ENCODE measurements around the gene RGPD8. TPM values are rescaled to one million over a fixed set of nuclear protein-coding genes. Genes with fewer than 3 reads are reported as not detected.

RGPD8 gene
- total RNA-seq, 1 donor from 2014 or later: 8.6 TPM

DNA sequence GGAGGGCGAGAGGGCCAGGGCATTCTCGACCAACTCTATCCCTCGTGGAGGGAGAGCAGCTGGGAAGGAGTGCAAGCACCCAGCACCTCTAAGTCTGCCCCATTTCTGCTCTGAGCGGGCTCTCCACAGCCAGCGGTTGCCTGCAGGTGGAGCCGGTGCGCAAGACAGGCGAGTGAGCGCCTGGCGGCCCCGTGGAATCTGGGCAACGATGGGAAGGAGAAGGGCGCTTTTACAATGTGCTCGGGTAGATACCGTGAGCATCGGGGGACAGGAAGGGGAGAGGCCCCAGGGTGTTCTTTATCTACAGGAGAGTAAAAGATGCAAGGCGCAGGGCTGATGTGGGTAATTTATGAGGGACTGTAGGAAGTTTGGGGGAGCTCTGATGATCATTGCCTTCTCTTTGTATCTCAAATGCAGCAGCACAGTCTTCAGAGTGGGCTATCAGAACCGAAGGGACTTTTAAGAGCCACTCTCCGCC is 47.6 kb upstream of the RGPD8 start:
- TF ChIP-seq, protein P1, sequence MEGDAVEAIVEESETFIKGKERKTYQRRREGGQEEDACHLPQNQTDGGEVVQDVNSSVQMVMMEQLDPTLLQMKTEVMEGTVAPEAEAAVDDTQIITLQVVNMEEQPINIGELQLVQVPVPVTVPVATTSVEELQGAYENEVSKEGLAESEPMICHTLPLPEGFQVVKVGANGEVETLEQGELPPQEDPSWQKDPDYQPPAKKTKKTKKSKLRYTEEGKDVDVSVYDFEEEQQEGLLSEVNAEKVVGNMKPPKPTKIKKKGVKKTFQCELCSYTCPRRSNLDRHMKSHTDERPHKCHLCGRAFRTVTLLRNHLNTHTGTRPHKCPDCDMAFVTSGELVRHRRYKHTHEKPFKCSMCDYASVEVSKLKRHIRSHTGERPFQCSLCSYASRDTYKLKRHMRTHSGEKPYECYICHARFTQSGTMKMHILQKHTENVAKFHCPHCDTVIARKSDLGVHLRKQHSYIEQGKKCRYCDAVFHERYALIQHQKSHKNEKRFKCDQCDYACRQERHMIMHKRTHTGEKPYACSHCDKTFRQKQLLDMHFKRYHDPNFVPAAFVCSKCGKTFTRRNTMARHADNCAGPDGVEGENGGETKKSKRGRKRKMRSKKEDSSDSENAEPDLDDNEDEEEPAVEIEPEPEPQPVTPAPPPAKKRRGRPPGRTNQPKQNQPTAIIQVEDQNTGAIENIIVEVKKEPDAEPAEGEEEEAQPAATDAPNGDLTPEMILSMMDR (IDR thresholded peaks at IDR 0.05): peak; percentile 85
- H3K9me3 Mint-ChIP-seq (ENCODE audit: unreplicated experiment): no peaks in the 10 kb centered on the region
- peak overlapping the region; percentile 94 for H3K27ac Mint-ChIP-seq (ENCODE audit: unreplicated experiment)

DNA sequence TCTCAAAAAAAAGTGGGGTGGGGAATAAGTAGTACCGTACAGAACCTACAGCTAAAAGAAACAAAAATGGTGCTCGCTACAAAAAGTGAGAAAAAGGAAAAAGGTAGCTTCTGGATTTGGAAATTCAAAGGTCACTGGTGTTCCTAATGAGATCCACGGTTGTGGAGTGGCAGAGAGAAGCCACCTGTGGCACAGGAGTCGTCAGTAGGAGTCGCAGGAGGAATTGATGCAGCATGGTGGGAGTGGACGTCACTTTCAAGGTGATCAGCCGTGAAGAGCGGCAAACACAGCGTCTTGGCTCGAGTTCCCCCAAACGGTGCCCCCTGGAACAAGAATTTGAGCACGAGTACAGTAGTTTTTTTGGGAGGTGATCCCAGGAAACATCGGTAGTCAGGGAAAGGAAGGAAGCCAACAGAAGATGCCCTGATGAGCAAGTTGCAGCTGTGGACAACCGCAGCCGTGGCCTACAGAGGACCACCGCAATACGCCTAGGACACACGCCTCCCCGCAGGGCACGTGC is 47.1 kb upstream of the RGPD8 start:
- Mint-ChIP-seq H3K4me1 (ENCODE audit: unreplicated experiment) (peaks cover 22% of the 10 kb centered on the region), H3K9me3 (ENCODE audit: unreplicated experiment) (no peaks in the 10 kb centered on the region), H3K4me3 (ENCODE audit: unreplicated experiment) (peak overlapping the region; percentile 91), H3K27me3 (ENCODE audit: unreplicated experiment) (peaks cover 2% of the 10 kb centered on the region), H3K27ac (ENCODE audit: unreplicated experiment) (no peak overlapping the region), H3K36me3 (ENCODE audit: unreplicated experiment) (no peaks in the 10 kb centered on the region)
- TF ChIP-seq, protein P1 (IDR thresholded peaks at IDR 0.05): no peak
- DNase-seq (ENCODE audit: extremely low spot score, unreplicated experiment): no peak

More for the DNA sequence above, 47.6 kb upstream of the RGPD8 start:
- Mint-ChIP-seq H3K36me3 (ENCODE audit: unreplicated experiment) (no peaks in the 10 kb centered on the region), H3K4me3 (ENCODE audit: unreplicated experiment) (peak overlapping the region; percentile 91), H3K4me1 (ENCODE audit: unreplicated experiment) (peaks cover 22% of the 10 kb centered on the region), H3K27me3 (ENCODE audit: unreplicated experiment) (peaks cover 2% of the 10 kb centered on the region)
- peak; percentile 92 for DNase-seq (ENCODE audit: extremely low spot score, unreplicated experiment)

DNA sequence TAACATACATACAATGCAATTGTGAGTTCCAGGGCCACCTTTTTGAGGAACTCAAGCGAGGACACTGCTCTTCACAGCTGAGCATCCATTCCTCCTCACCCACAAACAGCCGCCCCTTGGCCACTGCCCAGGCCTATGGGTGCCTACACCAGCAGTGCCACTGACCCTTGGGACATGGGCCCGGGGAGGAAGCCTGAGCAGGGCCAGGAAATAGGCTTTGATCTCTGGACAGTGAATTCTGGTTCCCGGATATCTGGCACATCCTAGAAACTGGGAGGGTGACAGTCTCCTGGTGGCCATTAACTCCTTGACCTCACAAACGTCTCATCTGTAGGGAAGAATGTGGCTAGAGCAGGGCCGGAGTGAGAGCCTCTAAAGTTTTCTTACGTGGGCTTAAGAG is 43.0 kb upstream of the RGPD8 start:
- no peak for DNase-seq (ENCODE audit: extremely low spot score, unreplicated experiment)
- Mint-ChIP-seq H3K9me3 (ENCODE audit: unreplicated experiment) (no peaks in the 10 kb centered on the region), H3K4me1 (ENCODE audit: unreplicated experiment) (peaks cover 7% of the 10 kb centered on the region), H3K4me3 (ENCODE audit: unreplicated experiment) (no peak overlapping the region), H3K27ac (ENCODE audit: unreplicated experiment) (no peak overlapping the region), H3K36me3 (ENCODE audit: unreplicated experiment) (no peaks in the 10 kb centered on the region), H3K27me3 (ENCODE audit: unreplicated experiment) (peaks cover 2% of the 10 kb centered on the region)
- TF ChIP-seq, protein P1 (IDR thresholded peaks at IDR 0.05): no peak

DNA sequence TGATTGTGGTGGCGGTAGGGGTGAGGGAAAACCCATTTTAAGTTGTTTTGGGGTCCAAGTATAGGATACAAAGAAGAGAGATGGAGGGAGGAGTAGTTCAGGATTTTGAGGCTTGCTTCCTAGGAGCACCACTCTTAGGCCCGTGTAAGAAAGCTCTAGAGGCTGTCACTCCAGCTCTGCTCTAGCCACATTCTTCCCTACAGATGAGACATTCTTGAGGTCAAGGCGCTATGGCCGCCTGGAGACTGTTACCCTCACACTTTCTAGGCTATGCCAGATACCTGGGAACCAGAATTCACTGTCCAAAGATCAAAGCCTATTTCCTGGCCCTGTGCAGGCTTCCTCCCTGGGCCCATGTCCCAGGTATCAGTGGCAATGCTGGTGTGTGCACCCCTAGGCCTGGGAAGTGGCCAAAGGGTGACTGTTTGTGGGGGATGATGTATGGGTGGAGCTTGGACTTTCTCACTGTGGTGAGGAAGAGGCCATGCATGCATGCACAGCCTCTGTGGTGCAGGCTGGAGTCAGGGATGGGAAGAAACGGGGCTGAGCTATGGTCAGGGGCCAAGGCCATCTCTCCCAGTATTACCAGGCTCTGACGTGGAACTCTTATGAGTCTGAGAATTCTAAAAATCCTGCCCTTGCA is 41.5 kb upstream of the RGPD8 start:
- TF ChIP-seq, protein P1 (IDR thresholded peaks at IDR 0.05): no peak
- Mint-ChIP-seq H3K9me3 (ENCODE audit: unreplicated experiment) (peaks cover 1% of the 10 kb centered on the region), H3K27me3 (ENCODE audit: unreplicated experiment) (peaks cover 2% of the 10 kb centered on the region), H3K4me3 (ENCODE audit: unreplicated experiment) (no peak overlapping the region), H3K36me3 (ENCODE audit: unreplicated experiment) (no peaks in the 10 kb centered on the region), H3K4me1 (ENCODE audit: unreplicated experiment) (no peaks in the 10 kb centered on the region), H3K27ac (ENCODE audit: unreplicated experiment) (no peak overlapping the region)
- DNase-seq (ENCODE audit: extremely low spot score, unreplicated experiment): peak; percentile 67

DNA sequence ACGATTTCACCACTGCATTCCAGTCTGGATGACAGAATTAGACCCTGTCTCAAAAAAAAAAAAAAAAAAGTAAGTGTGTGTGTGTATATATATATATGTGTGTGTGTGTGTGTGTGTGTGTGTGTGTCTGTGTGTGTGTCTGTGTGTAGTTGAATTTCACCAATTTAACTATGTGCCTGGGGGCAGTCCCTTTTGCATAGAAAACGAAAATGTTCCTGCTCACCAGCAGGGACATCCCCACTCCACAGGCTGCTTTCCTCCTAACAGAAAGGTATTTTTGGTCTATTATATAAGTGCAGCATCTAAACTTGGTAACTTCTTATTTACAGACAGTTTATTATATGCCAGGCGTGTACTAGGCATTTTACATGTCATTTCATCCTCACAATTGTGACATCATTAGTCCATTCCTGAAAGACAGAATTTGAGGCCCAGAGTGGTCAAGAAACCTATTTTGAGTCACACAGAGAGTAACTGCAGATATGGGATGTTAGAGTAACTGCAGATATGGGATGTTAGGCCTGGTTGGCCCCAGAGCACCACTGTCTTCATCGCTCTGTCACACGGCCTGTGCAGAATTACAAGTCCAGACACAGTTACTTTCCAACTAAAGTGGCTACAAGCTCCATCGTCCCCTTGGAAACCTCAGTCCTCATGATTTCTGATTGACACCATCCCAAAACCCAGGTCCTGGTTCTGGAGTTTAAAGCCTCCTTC is 39.3 kb upstream of the RGPD8 start:
- TF ChIP-seq, protein P1 (IDR thresholded peaks at IDR 0.05): no peak
- Mint-ChIP-seq H3K36me3 (ENCODE audit: unreplicated experiment) (peaks cover 2% of the 10 kb centered on the region), H3K27ac (ENCODE audit: unreplicated experiment) (no peak overlapping the region), H3K27me3 (ENCODE audit: unreplicated experiment) (peaks cover 22% of the 10 kb centered on the region), H3K4me1 (ENCODE audit: unreplicated experiment) (no peaks in the 10 kb centered on the region), H3K9me3 (ENCODE audit: unreplicated experiment) (peaks cover 20% of the 10 kb centered on the region), H3K4me3 (ENCODE audit: unreplicated experiment) (no peak overlapping the region)
- DNase-seq (ENCODE audit: extremely low spot score, unreplicated experiment): peak; percentile 34
